ENCODE results near the gene PHYHD1.
A peak's percentile ranks its signal among the peaks of the same experiment; 100 is the strongest.
"Not testable (repeated sequence)": the region's sequence is repeated elsewhere in the genome, so short reads cannot be mapped to it uniquely, and the experiment has no call there.

Gene PHYHD1

DNA sequence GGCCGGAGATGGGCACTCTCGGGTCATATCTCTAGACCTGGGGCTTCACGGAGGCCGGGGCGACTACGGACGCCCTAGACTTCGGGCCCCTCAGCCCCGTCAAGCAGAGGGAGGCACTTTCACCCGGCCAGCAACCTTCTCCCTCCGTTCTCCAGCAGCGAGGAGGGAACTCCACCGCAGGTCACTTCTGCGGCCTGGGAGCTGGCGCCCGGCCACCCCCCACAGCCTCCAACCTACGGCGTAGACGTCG is 26.4 kb downstream of the PHYHD1 start:
- DNase-seq = no peak
- H3K4me3 Mint-ChIP-seq = peak overlapping the region; percentile 99

DNA sequence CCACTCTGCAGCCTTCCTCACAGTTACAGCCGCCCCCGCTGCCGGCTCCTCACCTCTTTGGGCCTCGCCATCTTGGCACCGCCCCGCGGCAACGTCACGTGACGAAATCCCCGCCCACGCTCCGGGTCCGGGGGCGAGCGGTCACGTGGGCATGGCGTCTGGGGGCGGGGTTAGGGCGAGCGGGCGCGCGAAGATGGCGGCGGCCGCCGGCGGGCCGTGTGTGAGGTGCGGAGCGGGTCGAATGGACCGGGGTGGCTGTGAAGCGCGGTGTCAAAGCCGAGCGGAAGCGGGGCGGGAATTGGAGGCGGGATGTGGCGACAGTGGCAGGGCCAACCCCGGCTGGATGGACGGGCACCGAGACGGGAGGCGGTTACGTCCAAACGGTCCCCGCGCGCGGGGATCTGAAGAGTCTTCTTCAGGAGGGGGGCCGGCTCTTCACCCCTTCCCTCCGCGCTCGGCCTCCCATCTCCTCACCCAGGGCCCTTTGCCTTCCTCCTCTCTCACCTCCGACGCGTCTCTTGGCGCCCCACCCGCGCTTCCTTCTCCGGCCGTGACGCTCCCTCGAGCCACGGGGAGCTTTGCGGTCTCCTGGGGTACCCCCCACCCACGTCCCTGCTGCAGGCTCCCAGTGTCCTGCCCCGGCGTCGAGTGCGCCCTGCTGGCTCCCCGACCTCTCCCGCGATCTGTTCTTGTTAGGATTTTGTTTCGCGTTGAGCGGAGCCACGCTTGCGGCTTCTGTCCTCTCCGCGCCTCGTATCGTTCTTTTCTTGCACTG is 26.9 kb downstream of the PHYHD1 start, which contains the start of the genes DOLK and NUP188:
TSS of gene DOLK (minus strand) at position 77 of the 775 bp plus-strand sequence. CDS start 300 bp downstream, outside the sequence.
TSS of gene NUP188 (plus strand) at position 173 of the 775 bp plus-strand sequence. CDS start at position 194, 21 bp downstream.
- peak; percentile 100 for DNase-seq

More for the DNA sequence above, 26.4 kb downstream of the PHYHD1 start:
- H3K9me3 Mint-ChIP-seq = no peaks in the 10 kb centered on the region
- peaks cover 71% of the 10 kb centered on the region for H3K36me3 Mint-ChIP-seq (ENCODE audit: low read depth)
- peak overlapping the region; percentile 100 for H3K27ac Mint-ChIP-seq
- H3K4me1 Mint-ChIP-seq (ENCODE audit: low read depth) = peaks cover 27% of the 10 kb centered on the region
- H3K27me3 Mint-ChIP-seq = no peaks in the 10 kb centered on the region

DNA sequence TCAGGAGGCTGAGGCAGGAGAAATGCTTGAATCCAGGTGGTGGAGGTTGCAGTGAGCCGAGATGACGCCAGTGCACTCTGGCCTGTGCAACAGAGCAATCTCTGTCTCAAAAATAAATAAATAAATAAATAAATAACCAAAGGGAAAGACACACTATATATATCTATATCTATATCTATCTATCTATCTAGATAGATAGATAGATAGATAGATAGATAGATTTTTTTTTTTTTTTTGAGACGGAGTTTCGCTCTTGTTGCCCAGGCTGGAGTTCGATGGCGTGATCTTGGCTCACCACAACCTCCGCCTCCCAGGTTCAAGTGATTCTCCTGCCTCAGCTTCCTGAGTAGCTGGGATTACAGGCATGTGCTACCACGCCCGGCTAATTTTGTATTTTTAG is 40.6 kb downstream of the PHYHD1 start:
- peaks cover 82% of the 10 kb centered on the region for H3K36me3 Mint-ChIP-seq (ENCODE audit: low read depth)
- H3K4me3 Mint-ChIP-seq; H3K9me3 Mint-ChIP-seq; H3K27me3 Mint-ChIP-seq; H3K27ac Mint-ChIP-seq; H3K4me1 Mint-ChIP-seq (ENCODE audit: low read depth); DNase-seq: not testable (repeated sequence)

More for the DNA sequence above, 26.9 kb downstream of the PHYHD1 start, which contains the start of the genes DOLK and NUP188:
- H3K27me3 Mint-ChIP-seq = no peaks in the 10 kb centered on the region
- H3K4me1 Mint-ChIP-seq (ENCODE audit: low read depth) = peaks cover 29% of the 10 kb centered on the region
- peak within 1 kb of the TSS; percentile 100 for H3K27ac Mint-ChIP-seq
- H3K36me3 Mint-ChIP-seq (ENCODE audit: low read depth) = peaks cover 76% of the 10 kb centered on the region
- H3K9me3 Mint-ChIP-seq = no peaks in the 10 kb centered on the region
- H3K4me3 Mint-ChIP-seq = peak within 1 kb of the TSS; percentile 99

DNA sequence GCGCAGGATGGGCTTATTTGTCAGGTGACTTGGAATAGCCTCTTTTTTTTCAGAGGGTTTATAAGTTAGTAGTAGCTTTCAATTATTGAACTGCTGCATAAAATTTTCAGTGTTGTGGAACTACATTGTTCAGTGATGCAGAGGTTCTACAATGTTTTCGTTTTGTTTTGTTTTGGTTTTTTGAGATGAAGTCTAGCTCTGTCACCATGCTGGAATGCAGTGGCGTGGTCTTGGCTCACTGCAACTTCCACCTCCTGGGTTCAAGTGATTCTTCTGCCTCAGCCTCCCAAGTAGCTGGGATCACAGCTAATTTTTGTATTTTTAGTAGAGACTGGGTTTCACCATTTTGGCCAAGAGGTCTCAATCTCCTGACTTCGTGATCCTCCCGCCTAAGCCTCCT is 48.7 kb downstream of the PHYHD1 start:
- no peaks in the 10 kb centered on the region for H3K9me3 Mint-ChIP-seq
- H3K4me1 Mint-ChIP-seq (ENCODE audit: low read depth) = no peaks in the 10 kb centered on the region
- DNase-seq = no peak
- no peak overlapping the region for H3K4me3 Mint-ChIP-seq
- no peaks in the 10 kb centered on the region for H3K27me3 Mint-ChIP-seq
- H3K27ac Mint-ChIP-seq = no peak overlapping the region
- peaks cover 85% of the 10 kb centered on the region for H3K36me3 Mint-ChIP-seq (ENCODE audit: low read depth)

DNA sequence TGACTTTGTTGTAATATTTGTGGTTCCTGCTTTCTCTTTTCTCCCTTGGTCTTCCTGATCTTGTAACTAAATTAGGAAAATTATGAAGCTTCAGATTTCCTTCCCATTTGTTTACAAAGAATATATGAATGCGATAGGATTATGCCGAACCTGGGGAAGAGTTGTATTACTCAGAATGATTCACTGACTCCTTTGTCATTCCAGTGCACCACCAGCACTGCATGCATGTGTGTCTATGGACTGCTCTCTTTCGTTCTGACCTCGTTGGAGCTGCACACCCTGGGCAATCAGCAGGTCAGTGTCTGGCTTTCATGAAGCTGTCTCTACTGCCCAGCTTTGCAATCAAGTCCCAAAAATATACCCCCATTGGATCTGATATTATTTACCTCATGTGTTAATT is 52.2 kb downstream of the PHYHD1 start:
- no peak for DNase-seq
- Mint-ChIP-seq H3K36me3 (ENCODE audit: low read depth) (peaks cover 96% of the 10 kb centered on the region), H3K4me3 (no peak overlapping the region)

DNA sequence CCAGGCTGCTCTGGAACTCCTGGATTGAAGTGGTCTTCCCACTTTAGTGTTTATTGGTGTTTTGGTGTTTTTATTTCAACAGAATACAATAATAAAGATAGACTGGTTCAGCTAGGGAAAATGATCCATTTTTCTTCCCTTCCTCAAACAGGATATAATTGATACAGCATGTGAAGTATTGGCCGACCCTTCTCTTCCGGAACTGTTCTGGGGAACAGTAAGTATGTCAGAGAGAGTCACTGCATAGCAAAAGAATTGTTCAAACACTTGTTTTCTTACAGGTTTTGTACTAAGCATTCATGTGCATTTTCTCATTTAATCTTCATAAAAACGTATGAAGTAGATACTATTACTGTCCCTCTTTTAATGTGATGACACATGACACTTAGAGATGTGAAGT is 58.3 kb downstream of the PHYHD1 start:
- no peaks in the 10 kb centered on the region for H3K9me3 Mint-ChIP-seq
- H3K4me3 Mint-ChIP-seq = no peak overlapping the region
- H3K27me3 Mint-ChIP-seq = no peaks in the 10 kb centered on the region
- DNase-seq = no peak
- H3K4me1 Mint-ChIP-seq (ENCODE audit: low read depth) = no peaks in the 10 kb centered on the region
- H3K27ac Mint-ChIP-seq = no peak overlapping the region
- peaks cover 94% of the 10 kb centered on the region for H3K36me3 Mint-ChIP-seq (ENCODE audit: low read depth)

More for the DNA sequence above, 52.2 kb downstream of the PHYHD1 start:
- Mint-ChIP-seq H3K27ac (no peak overlapping the region), H3K4me1 (ENCODE audit: low read depth) (no peaks in the 10 kb centered on the region), H3K9me3 (no peaks in the 10 kb centered on the region), H3K27me3 (no peaks in the 10 kb centered on the region)

DNA sequence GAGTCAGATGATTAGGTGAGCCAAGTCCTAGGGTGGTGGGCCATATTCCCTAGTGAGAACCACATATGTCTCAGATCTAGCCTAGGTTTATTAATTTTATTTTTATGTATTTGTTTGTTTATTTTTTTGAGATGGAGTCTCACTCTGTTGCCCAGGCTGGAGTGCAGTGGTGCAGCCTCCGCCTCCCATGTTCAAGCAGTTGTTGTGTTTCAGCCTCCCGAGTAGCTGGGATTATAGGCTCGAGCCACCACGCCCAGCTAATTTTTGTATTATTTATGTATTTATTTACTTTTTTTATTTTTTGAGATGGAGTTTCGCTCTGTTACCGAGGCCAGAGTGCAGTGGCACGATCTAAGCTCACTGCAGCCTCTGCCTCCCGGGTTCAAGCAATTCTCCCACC is 62.8 kb downstream of the PHYHD1 start:
- H3K36me3 Mint-ChIP-seq (ENCODE audit: low read depth) = peaks cover 95% of the 10 kb centered on the region
- H3K4me3 Mint-ChIP-seq = no peak overlapping the region
- no peaks in the 10 kb centered on the region for H3K9me3 Mint-ChIP-seq
- H3K27ac Mint-ChIP-seq = no peak overlapping the region
- no peaks in the 10 kb centered on the region for H3K27me3 Mint-ChIP-seq
- H3K4me1 Mint-ChIP-seq (ENCODE audit: low read depth) = no peaks in the 10 kb centered on the region
- no peak for DNase-seq

DNA sequence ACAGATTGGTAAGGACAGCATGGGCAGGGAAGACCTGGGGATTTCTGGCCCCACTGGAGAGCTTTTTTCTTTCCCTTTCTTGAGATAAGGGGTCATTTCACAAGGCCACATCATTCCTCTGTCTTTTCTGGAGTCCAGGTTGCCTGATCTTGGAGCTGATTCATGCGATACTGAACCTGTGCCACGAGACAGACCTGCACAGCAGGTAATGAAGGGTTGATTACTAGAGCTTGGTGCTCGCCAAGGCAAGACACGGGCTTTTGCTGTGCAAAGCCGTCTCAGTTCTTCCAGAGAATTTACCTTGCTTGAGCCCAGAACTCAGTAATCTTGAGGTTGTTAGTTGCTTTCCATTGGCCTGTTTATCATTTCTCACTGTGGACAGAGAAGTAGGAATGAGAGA is 65.9 kb downstream of the PHYHD1 start:
- no peak overlapping the region for H3K27ac Mint-ChIP-seq
- H3K27me3 Mint-ChIP-seq = no peaks in the 10 kb centered on the region
- H3K4me1 Mint-ChIP-seq (ENCODE audit: low read depth) = no peaks in the 10 kb centered on the region
- H3K36me3 Mint-ChIP-seq (ENCODE audit: low read depth) = peaks cover 88% of the 10 kb centered on the region
- no peaks in the 10 kb centered on the region for H3K9me3 Mint-ChIP-seq
- H3K4me3 Mint-ChIP-seq = no peak overlapping the region
- DNase-seq = no peak

DNA sequence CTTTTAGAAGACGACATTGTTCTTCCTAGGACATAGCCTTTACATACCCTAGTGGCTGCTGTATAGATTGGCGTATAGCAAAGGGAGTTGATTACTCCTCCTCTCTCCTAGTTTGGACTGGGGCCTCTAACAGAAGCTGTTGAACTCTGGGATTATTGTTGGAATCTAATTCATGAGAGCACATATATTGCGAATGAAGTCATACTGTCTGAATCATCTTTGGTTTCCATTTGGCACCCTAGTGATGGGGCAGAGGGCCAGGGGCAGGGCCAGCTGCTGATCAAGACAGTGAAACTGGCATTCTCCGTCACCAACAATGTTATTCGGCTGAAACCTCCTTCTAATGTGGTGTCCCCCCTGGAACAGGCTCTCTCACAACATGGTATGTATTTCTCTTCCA is 67.0 kb downstream of the PHYHD1 start:
- H3K36me3 Mint-ChIP-seq (ENCODE audit: low read depth) = peaks cover 87% of the 10 kb centered on the region
- no peak overlapping the region for H3K4me3 Mint-ChIP-seq
- no peak overlapping the region for H3K27ac Mint-ChIP-seq
- H3K27me3 Mint-ChIP-seq = no peaks in the 10 kb centered on the region
- H3K4me1 Mint-ChIP-seq (ENCODE audit: low read depth) = no peaks in the 10 kb centered on the region
- no peak for DNase-seq
- H3K9me3 Mint-ChIP-seq = no peaks in the 10 kb centered on the region

Measured in activated T-cell treated with anti-CD3 and anti-CD28 coated beads, Interleukin-2, amount 50 U/mL, for 24 hours (primary cell).